ENCODE results near the gene RBBP8NL.

GRCh38 chr20:62454904-62455636 lies 27.7 kb upstream of the RBBP8NL start:
- TF ChIP-seq CTBP1 (IDR thresholded peaks at IDR 0.05; ENCODE audit: borderline replicate concordance) = no peak
- TF ChIP-seq ZFX (CRISPR knock-in tag; IDR thresholded peaks at IDR 0.05) = no peak

All from K562 (cell line).